Stimulated activated CD8-positive, alpha-beta memory T cell treated with anti-CD3 and anti-CD28 coated beads, Interleukin-12 subunit alpha, Interleukin-12 subunit beta, amount 100 ng/mL, for 24 hours (primary cell): ENCODE results near the gene ROR2.
A peak's percentile ranks its signal among the peaks of the same experiment; 100 is the strongest.

Experiments used
- DNase-seq: peaks from one replicate; pipeline ENCODE4 v3.0.0-alpha.2; 2020; ENCODE audit errors: extremely low read depth

Gene ROR2

GRCh38 chr9:91775011-91775707 lies 174.9 kb downstream of the ROR2 start:
- peak; percentile 19 for DNase-seq

- DNase-seq = no peak
These were observed 176.9 kb downstream of the ROR2 start for GRCh38 chr9:91773156-91773555.

DNA sequence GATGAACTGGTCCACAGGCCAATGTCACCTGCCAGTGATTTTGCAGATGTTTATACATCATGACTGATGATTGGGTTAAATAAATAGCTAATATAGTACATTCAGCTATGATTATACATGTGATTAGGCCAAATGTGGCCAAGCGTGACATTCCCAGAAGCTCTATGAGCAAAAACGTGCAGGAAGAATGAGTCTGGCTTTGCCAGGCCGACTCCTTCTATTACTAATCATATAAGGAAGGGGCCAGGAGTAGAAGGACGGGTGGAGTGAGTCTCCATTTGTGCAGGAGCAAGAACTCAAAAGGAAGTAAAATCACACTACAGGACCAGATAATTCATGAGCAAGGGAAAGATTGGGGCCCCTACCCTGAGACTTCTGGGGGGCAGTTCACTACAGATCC lies 178.2 kb downstream of the ROR2 start:
- no peak for DNase-seq

DNA sequence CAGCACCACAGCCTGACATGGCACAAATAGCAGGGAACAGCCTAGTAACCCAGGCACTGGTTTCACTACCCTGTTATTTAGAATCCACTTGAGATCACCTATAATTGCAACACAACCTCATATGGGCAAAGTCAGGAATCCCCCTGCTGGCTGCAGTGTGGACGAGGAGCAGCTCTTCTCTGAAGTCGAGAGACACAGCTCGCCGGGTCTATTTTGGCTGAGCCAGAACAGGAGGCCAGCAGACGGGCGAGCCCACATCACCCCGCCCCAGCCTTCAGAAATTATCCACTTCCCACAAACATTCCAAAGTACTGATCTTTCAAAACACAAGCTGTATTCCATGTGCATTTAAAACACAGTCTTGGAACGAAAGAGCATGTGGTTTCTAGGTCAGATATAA lies 179.0 kb downstream of the ROR2 start:
- no peak for DNase-seq

GRCh38 chr9:91770229-91770628 lies 179.8 kb downstream of the ROR2 start:
- DNase-seq = no peak

DNA sequence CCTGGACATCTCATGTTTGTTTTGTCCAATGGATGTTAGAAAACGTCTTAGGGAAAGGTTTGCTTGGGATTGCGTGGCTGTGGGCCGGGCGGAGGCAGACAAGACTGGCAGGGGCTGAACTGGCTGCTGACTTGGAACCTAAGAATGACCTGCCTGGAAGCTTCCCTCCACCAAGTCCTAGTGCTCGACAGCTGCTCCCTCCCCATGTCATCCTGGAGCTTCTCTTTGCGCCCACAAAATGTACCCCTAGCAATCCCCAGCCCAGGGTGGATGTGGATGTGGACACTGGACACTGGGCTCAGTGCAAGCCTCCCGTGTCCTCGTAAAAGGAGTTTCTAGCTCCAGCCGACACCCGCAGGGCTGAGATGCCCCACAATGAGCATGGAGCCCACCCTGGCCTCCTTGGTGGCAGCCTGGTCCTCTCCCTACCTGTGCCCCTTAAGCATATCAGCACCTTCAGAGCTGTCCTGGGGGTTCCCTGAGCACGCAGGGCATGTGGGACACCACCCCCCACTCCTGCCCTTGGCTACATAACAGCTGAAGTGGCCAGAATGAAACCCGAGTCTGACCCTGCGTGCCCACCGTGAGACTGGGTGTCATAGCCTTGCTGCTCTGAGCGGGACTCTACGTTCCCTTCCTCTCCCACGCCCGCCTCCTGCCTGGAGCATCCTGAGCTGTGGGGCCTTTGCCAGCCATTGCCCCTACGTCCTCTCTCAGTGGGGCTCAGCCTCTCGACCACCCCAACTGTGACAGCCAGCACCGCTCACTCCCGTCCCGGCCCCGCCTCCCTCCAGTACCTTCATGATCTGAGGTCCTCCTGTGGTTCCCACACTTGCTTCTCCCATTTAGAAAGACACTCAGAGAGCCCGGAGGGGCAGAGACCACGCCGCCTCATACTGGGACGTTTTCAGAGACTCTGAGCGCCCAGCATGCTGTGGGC lies 180.8 kb downstream of the ROR2 start:
- DNase-seq = no peak

DNA sequence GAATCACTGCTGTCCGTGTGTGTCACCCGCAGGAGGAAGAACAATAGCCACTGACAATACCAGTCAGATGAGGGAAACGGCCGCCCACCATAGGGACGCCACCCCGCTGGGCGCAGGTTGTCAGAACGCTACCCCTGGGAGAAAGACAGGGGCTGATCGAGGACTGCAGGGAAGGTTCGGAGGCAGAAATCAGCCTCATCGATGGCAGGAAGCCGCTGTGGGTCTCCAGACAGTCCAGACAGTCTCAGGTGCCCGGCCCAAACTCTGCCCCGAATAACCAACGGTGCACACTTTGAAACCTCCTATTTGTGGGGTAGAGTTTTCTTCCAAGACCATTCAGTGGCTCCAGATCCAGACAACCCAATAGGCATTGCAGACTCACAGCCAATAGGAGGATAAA lies 181.5 kb downstream of the ROR2 start:
- no peak for DNase-seq

DNA sequence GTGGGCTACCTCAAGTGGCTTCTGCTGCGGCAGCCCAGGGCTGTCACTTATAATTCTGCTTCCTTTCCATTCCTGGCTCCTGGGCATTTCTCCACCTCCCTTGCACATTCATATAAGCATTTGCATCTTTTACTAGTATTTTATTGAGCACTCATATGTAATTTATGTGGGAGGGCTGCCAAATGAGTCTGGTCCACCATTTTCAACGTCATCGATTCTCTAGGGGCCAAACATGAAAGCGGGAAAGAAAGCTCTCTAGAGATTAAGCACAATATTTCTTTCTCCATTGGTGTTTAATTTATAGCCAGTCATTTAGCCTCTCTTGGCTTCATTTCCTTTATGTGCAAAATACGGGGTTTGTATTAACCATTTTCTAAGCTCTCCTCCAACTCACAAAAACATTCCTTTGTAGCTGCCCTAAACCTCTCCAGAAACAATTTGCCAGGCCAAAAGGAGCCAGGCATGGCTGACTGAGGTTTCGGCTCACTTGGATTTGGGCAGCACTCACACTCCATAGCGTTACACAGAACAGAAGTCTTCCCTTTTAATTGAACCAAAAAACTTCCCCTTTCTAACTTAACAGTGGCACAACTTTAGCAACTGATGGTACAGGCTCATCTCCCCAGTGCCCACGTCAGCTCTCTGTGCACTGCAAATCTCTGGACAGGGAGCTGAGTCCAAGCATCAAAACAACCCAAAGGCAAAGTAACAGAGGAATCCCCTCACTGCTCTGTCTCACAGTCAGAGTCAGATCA lies 183.5 kb downstream of the ROR2 start:
- DNase-seq = no peak

GRCh38 chr9:91765296-91765695 lies 184.7 kb downstream of the ROR2 start:
- no peak for DNase-seq

GRCh38 chr9:91764661-91765060 lies 185.4 kb downstream of the ROR2 start:
- no peak for DNase-seq

DNA sequence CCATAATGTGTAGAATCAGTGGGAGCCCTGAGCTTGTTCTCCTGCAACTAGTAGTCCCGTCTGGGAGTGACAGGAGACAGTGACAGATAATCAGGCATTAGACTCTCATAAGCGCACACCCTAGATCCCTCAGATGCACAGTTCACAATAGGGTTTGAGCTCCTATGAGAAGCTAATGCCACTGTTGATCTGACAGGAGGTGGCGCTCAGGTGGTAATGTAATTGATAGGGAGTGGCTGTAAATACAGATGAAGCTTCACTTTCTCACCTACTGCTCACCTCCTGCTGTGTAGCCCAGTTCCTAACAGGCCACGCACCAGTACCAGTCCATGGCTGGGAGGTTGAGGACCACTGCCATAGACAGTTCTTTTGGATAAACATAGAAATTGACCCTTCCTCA lies 188.7 kb downstream of the ROR2 start:
- DNase-seq = no peak

DNA sequence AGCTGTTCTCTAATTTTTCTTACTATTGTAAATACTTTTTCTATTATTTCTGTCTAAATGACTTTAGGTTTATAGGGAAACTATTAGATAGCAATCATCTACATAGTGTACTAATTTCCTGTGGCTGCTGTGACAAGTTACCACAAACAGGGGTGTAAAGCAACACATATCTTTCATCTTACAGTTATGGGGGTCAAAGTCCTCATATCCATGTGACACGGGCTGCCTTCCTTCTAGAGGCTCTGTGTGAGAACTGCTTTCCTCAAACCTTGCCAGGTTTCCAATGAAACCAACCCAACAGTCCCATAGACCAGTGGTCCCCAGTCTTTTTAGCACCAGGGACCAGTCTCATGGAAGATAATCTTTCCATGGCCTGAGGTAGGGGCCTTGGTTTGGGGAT lies 189.1 kb downstream of the ROR2 start:
- DNase-seq = no peak

DNA sequence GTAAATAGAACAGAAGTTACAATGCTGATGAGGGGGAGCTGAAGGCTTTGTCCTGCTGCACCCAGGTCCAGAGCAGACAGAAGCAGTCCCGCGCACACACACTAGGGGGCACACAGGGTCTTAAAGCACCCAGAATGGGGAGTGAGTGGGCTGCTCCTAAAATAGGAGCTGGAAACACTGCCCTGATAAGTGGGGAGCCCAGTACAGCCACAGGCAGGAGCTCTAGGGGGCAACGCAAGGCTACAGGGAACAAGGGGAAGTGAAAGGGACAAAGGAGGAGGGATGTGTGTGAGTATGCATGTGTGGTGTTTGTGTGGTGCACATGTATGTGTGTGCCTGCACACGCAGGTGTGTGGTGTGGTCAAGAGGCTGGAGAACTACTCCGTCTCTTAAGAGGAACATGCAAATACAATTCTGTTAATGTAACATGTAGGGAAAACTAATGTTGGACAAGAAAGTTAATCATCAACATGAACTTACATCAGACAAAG lies 191.5 kb downstream of the ROR2 start:
- no peak for DNase-seq

DNA sequence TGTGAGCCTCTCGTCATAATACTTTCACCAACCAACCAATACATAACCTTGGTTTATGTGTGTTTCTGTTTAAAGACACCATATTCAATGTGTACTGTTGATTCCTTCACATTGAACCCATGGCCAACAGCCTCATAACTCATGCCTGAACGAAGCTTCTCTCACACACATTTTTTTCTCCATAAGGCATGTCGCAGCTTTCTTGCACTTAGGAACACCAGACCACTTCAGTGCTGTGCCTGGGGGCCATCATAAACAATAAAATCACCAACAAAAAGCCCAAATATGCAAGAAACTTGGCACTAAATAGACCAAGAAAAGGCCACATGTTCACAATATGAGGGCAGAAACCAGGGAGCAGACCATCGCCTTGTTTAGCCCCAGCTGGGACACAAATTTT lies 192.2 kb downstream of the ROR2 start:
- DNase-seq = no peak

DNA sequence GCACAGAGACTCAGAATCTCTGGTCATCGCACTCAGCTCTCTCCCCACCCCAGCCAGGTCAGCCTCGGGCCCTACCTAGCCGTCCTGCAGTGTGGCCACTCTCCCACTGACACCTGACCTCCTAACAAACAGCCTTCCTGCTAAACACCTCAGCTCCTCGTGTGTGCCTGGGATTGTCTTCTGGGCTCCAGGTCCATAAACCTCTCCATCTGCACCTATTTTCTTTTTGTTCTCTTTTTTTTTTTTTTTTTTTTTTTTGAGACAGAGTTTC lies 193.6 kb downstream of the ROR2 start:
- no peak for DNase-seq

- DNase-seq = no peak
These were observed 194.1 kb downstream of the ROR2 start for GRCh38 chr9:91755761-91756509.

- DNase-seq = no peak
These were observed 196.3 kb downstream of the ROR2 start for GRCh38 chr9:91753711-91754110.

DNA sequence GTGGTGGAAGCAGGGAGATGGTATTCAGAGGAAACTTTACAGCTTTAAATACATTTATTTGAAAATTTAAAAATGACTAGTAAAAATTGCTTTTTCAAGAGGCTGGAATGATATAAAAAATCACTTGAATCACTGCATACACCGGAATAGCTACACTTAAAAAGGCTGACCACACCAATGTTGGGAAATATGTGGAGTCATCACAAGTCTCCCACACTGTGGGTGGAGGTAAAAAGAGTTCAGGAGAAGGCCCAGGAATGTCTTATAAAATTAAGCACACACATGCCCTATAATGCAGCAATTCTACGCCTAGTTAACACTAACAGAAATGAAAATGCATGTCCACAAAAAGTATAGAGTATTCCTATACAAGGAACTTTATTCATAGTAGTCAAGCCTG lies 198.1 kb downstream of the ROR2 start:
- DNase-seq = no peak

GRCh38 chr9:91750343-91750742 lies 199.7 kb downstream of the ROR2 start:
- no peak for DNase-seq

DNA sequence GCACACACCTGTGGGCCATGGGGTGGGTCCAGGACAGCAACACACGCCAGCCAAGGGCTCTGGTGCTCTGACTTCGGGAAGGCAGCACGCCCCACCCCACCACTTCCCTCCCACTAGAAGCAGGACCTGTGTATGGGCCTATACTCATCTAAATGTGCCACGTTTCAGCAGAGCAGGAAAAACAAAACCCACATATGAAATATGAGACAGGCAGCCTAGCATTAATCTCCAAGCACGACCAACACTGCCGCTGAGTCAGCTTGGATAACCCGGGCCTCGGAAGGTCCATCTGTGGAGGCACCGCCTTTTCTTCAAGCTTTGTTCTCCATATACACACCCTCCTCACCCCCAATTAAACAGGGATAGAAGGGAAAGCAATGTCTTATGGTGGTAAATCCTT lies 203.1 kb downstream of the ROR2 start:
- DNase-seq = no peak

DNA sequence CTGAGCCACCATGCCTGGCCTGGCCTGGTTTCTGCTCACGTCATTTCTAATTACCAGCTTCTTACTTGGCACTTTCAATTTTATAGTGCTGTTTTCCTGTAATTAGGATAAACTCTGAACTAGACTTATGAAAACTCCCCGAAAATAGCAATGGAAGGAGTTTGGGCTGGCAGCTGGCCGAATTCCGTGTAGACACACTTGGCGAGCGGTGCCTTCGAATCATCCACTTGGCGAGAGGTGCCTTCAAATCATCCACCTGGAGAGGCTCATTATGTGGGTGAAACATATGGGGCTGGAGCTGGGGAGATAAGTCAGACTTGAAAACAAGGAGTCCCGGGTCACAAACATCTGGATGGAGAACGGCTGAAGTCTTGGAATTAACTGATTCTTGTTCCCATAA lies 203.7 kb downstream of the ROR2 start:
- no peak for DNase-seq

- DNase-seq = no peak
These were observed 205.9 kb downstream of the ROR2 start for GRCh38 chr9:91744114-91744513.
